ENCODE measurements around the gene ICA1.

ICA1 gene

GRCh38 chr7:8157296-8157695, 104.7 kb downstream of the ICA1 start:
- DNase-seq = no peak

- peak; percentile 71 for DNase-seq
Observed at GRCh38 chr7:8155836-8156235, 106.1 kb downstream of the ICA1 start.

- peak; percentile 95 for DNase-seq
Observed at GRCh38 chr7:8154272-8154671, 107.7 kb downstream of the ICA1 start.

GRCh38 chr7:8152489-8153192, 109.3 kb downstream of the ICA1 start:
- no peak for DNase-seq

- DNase-seq = no peak
Observed at GRCh38 chr7:8151161-8151725, 110.7 kb downstream of the ICA1 start.

GRCh38 chr7:8149222-8149621, 112.7 kb downstream of the ICA1 start:
- DNase-seq = peak; percentile 63

GRCh38 chr7:8147760-8148463, 114.1 kb downstream of the ICA1 start:
- peak; percentile 69 for DNase-seq

- peak; percentile 89 for DNase-seq
Observed at GRCh38 chr7:8146788-8147413, 115.1 kb downstream of the ICA1 start.

GRCh38 chr7:8146106-8146787, 115.7 kb downstream of the ICA1 start:
- DNase-seq = no peak

- DNase-seq = no peak
Observed at GRCh38 chr7:8144856-8145255, 117.1 kb downstream of the ICA1 start.

- DNase-seq = no peak
Observed at GRCh38 chr7:8143151-8143874, 118.7 kb downstream of the ICA1 start.

- no peak for DNase-seq
Observed at GRCh38 chr7:8142477-8142876, 119.5 kb downstream of the ICA1 start.

- no peak for DNase-seq
Observed at GRCh38 chr7:8141070-8141469, 120.9 kb downstream of the ICA1 start.

GRCh38 chr7:8136051-8136730, 125.8 kb downstream of the ICA1 start:
- no peak for DNase-seq

- DNase-seq = no peak
Observed at GRCh38 chr7:8135417-8135816, 126.5 kb downstream of the ICA1 start.

- no peak for DNase-seq
Observed at GRCh38 chr7:8134089-8134733, 127.8 kb downstream of the ICA1 start.

- DNase-seq = no peak
Observed at GRCh38 chr7:8133188-8133848, 128.6 kb downstream of the ICA1 start.

GRCh38 chr7:8131694-8132605, 130.0 kb downstream of the ICA1 start:
- DNase-seq = no peak

- DNase-seq = no peak
Observed at GRCh38 chr7:8130663-8131062, 131.3 kb downstream of the ICA1 start.

GRCh38 chr7:8129318-8129659, 132.7 kb downstream of the ICA1 start:
- no peak for DNase-seq
